Measurements from ENCODE around the gene AHRR.

AHRR gene

DNA sequence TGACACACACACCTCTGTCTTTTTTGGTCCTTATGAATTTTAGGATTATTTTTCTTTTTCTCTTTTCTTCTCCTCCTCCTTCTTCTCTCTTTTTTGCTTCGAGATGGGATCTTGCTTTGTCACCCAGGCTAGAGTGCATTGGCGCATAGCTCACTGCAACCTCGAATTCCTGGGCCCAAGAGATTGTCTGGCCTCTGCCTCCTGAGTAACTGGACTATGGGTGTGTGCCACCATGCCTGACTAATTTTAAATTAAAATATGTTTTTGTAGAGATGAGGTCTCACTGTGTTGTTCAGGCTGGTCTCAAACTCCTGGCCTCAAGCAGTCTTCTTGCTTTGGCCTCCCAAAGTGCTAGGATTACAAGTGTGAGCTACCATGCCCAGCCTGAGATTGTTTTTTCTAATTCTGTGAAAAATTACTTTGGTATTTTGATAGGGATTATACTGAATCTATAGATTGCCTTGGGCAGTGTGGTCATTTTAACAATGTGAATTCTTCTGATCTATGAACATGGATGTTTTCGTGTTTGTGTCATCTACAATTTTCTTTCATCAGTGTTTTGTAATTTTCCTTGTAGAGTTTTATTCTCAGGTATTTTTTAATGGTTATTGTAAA is 7.7 kb downstream of the AHRR start:
- TF ChIP-seq TAF1 (IDR thresholded peaks at IDR 0.05; ENCODE audit: borderline replicate concordance, insufficient read depth, low read length) (no peak), POLR2AphosphoS5 (IDR thresholded peaks at IDR 0.05; ENCODE audit: low read depth, low read length) (no peak), SIN3A (IDR thresholded peaks at IDR 0.05; ENCODE audit: borderline replicate concordance, insufficient read depth, low read length) (no peak), FOXP2 (optimal IDR thresholded peaks at IDR 0.05; ENCODE audit: borderline replicate concordance, extremely low read depth, extremely low read length, insufficient read depth) (no peak)
- TF ChIP-seq, protein P1, sequence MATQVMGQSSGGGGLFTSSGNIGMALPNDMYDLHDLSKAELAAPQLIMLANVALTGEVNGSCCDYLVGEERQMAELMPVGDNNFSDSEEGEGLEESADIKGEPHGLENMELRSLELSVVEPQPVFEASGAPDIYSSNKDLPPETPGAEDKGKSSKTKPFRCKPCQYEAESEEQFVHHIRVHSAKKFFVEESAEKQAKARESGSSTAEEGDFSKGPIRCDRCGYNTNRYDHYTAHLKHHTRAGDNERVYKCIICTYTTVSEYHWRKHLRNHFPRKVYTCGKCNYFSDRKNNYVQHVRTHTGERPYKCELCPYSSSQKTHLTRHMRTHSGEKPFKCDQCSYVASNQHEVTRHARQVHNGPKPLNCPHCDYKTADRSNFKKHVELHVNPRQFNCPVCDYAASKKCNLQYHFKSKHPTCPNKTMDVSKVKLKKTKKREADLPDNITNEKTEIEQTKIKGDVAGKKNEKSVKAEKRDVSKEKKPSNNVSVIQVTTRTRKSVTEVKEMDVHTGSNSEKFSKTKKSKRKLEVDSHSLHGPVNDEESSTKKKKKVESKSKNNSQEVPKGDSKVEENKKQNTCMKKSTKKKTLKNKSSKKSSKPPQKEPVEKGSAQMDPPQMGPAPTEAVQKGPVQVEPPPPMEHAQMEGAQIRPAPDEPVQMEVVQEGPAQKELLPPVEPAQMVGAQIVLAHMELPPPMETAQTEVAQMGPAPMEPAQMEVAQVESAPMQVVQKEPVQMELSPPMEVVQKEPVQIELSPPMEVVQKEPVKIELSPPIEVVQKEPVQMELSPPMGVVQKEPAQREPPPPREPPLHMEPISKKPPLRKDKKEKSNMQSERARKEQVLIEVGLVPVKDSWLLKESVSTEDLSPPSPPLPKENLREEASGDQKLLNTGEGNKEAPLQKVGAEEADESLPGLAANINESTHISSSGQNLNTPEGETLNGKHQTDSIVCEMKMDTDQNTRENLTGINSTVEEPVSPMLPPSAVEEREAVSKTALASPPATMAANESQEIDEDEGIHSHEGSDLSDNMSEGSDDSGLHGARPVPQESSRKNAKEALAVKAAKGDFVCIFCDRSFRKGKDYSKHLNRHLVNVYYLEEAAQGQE (IDR thresholded peaks at IDR 0.05; ENCODE audit: insufficient read depth in 1 of 2, low read depth in 2 of 2, low read length in 2 of 2): no peak

DNA sequence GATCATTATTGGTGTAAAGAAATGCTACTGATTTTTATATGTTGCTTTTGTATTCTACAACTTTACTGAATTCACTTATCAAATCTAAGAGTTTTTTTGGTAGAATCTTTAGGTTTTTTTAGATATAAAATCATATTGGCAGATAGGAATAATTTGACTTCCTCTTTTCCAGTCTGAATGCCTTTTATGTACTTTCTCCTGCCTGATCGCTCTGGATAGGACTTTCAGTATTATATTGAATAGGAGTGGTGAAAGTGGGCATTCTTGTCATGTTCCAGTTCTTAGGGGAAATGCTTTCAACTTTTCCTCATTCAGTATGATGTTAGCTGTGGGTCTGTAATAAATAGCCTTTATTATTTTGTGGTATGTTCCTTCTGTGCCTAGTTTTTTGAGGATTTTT is 8.3 kb downstream of the AHRR start:
- no peak for TF ChIP-seq SIN3A (IDR thresholded peaks at IDR 0.05; ENCODE audit: borderline replicate concordance, insufficient read depth, low read length)
- TF ChIP-seq, protein P1 (IDR thresholded peaks at IDR 0.05; ENCODE audit: insufficient read depth in 1 of 2, low read depth in 2 of 2, low read length in 2 of 2): no peak
- TF ChIP-seq FOXP2 (optimal IDR thresholded peaks at IDR 0.05; ENCODE audit: borderline replicate concordance, extremely low read depth, extremely low read length, insufficient read depth): no peak
- no peak for TF ChIP-seq TAF1 (IDR thresholded peaks at IDR 0.05; ENCODE audit: borderline replicate concordance, insufficient read depth, low read length)
- no peak for TF ChIP-seq POLR2AphosphoS5 (IDR thresholded peaks at IDR 0.05; ENCODE audit: low read depth, low read length)

DNA sequence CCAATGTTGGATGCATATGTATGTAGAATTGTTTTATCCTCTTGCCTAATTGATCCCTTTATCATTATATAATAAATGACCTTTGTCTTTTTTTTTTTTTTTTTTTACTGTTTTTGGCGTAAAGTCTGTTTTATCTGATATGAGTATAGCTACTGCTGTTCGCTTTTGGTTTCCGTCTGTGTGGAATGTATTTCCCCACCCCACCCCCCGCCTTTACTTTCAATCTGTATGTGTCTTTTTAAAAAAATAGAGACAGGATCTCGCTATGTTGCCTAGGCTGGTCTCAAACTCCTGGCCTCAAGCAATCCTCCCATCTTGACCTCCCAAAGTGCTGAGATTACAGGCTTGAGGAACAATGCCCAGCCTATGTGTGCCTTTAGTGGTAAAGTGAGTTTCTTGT is 11.3 kb downstream of the AHRR start:
- TF ChIP-seq SIN3A (IDR thresholded peaks at IDR 0.05; ENCODE audit: borderline replicate concordance, insufficient read depth, low read length): no peak
- TF ChIP-seq, protein P1 (IDR thresholded peaks at IDR 0.05; ENCODE audit: insufficient read depth in 1 of 2, low read depth in 2 of 2, low read length in 2 of 2): no peak
- TF ChIP-seq TAF1 (IDR thresholded peaks at IDR 0.05; ENCODE audit: borderline replicate concordance, insufficient read depth, low read length): no peak
- TF ChIP-seq POLR2AphosphoS5 (IDR thresholded peaks at IDR 0.05; ENCODE audit: low read depth, low read length): no peak
- TF ChIP-seq FOXP2 (optimal IDR thresholded peaks at IDR 0.05; ENCODE audit: borderline replicate concordance, extremely low read depth, extremely low read length, insufficient read depth): no peak

DNA sequence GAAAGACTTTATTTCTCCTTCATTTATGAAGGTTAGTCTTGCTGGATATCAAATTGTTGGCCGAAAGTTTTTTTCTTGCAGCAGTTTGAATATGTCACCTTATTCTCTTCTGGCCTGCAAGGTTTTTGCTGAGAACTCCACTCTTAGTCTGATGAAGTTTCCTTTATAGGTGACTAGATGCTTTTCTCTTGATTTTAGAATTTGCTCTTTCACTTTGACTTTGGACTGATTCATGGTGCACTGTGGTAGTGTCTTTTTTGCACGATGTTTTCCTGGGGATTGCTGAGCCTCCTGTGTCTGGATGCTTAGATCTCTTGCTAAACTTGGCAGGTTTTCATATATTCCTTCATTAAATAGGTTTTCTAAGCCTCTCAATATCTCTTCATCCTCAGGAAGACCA is 12.4 kb downstream of the AHRR start:
- no peak for TF ChIP-seq FOXP2 (optimal IDR thresholded peaks at IDR 0.05; ENCODE audit: borderline replicate concordance, extremely low read depth, extremely low read length, insufficient read depth)
- TF ChIP-seq, protein P1 (IDR thresholded peaks at IDR 0.05; ENCODE audit: insufficient read depth in 1 of 2, low read depth in 2 of 2, low read length in 2 of 2): no peak
- TF ChIP-seq SIN3A (IDR thresholded peaks at IDR 0.05; ENCODE audit: borderline replicate concordance, insufficient read depth, low read length): no peak
- no peak for TF ChIP-seq POLR2AphosphoS5 (IDR thresholded peaks at IDR 0.05; ENCODE audit: low read depth, low read length)
- TF ChIP-seq TAF1 (IDR thresholded peaks at IDR 0.05; ENCODE audit: borderline replicate concordance, insufficient read depth, low read length): no peak

Data from PFSK-1 (cell line).